Urinary bladder (tissue), 4 donors: ENCODE measurements around the gene ST3GAL3. TPM values are rescaled to one million over a fixed set of nuclear protein-coding genes. Genes with fewer than 3 reads are reported as not detected.

Source experiments
- DNase-seq: peaks from one replicate; pipeline ENCODE4 v3.0.0-alpha.2; 2015; ENCODE audit errors: extremely low spot score
- H3K27ac ChIP-seq: one replicate; pipeline ENCODE4 v1.5.1; 2013; ENCODE audit warnings: low read depth, mild to moderate bottlenecking, moderate library complexity
- H3K36me3 ChIP-seq: one replicate; pipeline ENCODE4 v1.6.1; 2013; ENCODE audit warnings: mild to moderate bottlenecking, moderate library complexity; ENCODE audit not compliant: insufficient read depth
- H3K4me1 ChIP-seq: one replicate; pipeline ENCODE4 v1.6.1; 2013; ENCODE audit warnings: mild to moderate bottlenecking, moderate library complexity; ENCODE audit not compliant: insufficient read depth
- H3K4me3 ChIP-seq: one replicate; pipeline ENCODE4 v1.5.1; 2013; ENCODE audit warnings: low read depth, low read length
- WGBS: extraction: QIAGEN DNeasy Blood & Tissue Kit; methylation state at CpG from one replicate; pipeline ENCODE4 v1.1.7; 2013; 5-methylcytosine and 5-hydroxymethylcytosine counted together
- polyA plus RNA-seq: library from polyadenylated mRNA; stranded (reverse); fragments of 200-250 nt; gene quantifications from one replicate; pipeline ENCODE4 v1.2.3, GENCODE V29; 2013
- total RNA-seq: library from RNA; depleted of rRNA; stranded (reverse); fragments of >200 nt; gene quantifications from one replicate; pipeline ENCODE4 v1.2.3, GENCODE V29; 2014
- donor health status: healthy with polysubstance abuse.
- donor health status: healthy.

ST3GAL3 gene
- total and polyA plus RNA-seq, 2 donors = 25.4 to 27.2 TPM

- no peaks in the 10 kb centered on the region for H3K36me3 ChIP-seq
- H3K4me1 ChIP-seq = no peaks in the 10 kb centered on the region
- WGBS = 90% methylated on average over 3 of the region's 3 CpGs
- no peak overlapping the region for H3K4me3 ChIP-seq
- H3K27ac ChIP-seq = no peak overlapping the region
- DNase-seq = no peak
Observed at GRCh38 chr1:43871181-43871910, 164.0 kb downstream of the ST3GAL3 start.

DNA sequence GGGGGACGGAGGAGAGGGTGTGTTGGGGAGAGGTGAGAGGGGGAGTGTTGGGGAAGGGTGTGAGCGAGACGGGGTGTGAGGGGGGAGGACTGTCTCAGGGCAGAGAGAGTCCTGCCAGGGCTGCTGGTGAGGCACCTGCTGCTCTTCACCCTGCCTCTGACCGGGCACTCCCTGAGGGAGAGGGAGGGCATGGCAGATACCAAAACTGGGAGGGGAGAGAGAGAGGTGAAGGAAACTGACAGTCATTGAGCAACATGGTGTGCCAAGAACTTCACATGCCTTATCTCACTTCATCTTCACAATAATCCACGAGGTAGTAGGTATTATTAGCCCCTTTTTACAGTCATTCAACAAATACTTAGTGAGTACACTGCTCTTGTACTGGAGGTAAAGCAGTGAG is 164.9 kb downstream of the ST3GAL3 start:
- Histone ChIP-seq H3K36me3 (no peaks in the 10 kb centered on the region), H3K4me1 (no peaks in the 10 kb centered on the region), H3K27ac (no peak overlapping the region), H3K4me3 (no peak overlapping the region)
- 80% methylated on average over 5 of the region's 5 CpGs for WGBS
- DNase-seq = no peak

- no peak for DNase-seq
- H3K36me3 ChIP-seq = no peaks in the 10 kb centered on the region
- H3K4me1 ChIP-seq = no peaks in the 10 kb centered on the region
- no peak overlapping the region for H3K4me3 ChIP-seq
- no peak overlapping the region for H3K27ac ChIP-seq
Observed at GRCh38 chr1:43873851-43874250, 166.5 kb downstream of the ST3GAL3 start.

DNA sequence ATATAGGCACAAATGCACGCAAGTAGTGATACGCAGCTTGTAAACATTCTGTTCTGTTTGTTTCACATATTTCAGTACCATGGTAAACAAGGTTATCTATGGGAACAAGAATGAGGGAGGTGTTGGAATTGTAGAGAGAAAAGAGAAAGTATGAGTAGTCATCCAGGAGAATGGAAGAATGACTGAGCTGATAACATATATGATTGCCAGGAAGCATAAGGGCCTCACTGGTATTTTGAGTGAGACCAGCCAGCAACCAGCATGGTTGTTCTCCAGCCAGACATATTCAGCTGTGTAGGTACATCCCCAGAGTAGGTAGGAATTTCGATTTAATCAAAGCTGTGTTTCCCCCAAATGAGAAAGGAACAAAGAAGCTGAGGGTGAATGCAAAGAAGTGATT is 167.4 kb downstream of the ST3GAL3 start:
- no peak for DNase-seq
- Histone ChIP-seq H3K27ac (no peak overlapping the region), H3K36me3 (no peaks in the 10 kb centered on the region), H3K4me3 (no peak overlapping the region), H3K4me1 (no peaks in the 10 kb centered on the region)
- whole genome bisulfite sequencing = 91% methylated on average over 3 of the region's 3 CpGs

- no peaks in the 10 kb centered on the region for H3K36me3 ChIP-seq
- H3K4me3 ChIP-seq = no peak overlapping the region
- WGBS = 79% methylated on average over 3 of the region's 3 CpGs
- no peaks in the 10 kb centered on the region for H3K4me1 ChIP-seq
- no peak for DNase-seq
- H3K27ac ChIP-seq = no peak overlapping the region
Observed at GRCh38 chr1:43875331-43875730, 168.0 kb downstream of the ST3GAL3 start.

- H3K4me1 ChIP-seq = no peaks in the 10 kb centered on the region
- DNase-seq = no peak
- H3K27ac ChIP-seq = no peak overlapping the region
- H3K4me3 ChIP-seq = no peak overlapping the region
- WGBS = 88% methylated on average over 2 of the region's 2 CpGs
- no peaks in the 10 kb centered on the region for H3K36me3 ChIP-seq
Observed at GRCh38 chr1:43877101-43877500, 169.8 kb downstream of the ST3GAL3 start.

DNA sequence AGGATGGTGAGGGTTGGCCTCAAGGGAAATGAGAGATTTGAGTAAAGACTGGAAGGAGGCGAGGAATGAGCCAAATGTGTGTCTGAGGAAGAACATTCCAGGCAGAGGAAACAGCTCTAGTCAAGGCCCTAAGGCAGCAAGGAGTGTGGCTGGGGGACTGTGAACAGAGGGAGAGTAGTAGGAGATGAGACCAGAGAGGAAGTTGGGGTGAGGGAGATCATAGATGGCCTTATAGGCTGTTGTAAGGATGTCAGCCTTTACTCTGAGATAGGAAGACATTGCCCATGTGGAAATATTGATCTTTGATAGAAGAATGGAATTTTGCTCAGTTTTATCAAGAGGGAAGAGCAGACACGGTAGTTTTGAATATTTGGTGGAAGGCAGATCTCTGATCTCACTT is 171.1 kb downstream of the ST3GAL3 start:
- DNase-seq = no peak
- H3K4me1 ChIP-seq = no peaks in the 10 kb centered on the region
- 90% methylated on average over 2 of the region's 2 CpGs for WGBS
- no peak overlapping the region for H3K4me3 ChIP-seq
- no peaks in the 10 kb centered on the region for H3K36me3 ChIP-seq
- no peak overlapping the region for H3K27ac ChIP-seq

- no peak overlapping the region for H3K27ac ChIP-seq
- DNase-seq = no peak
- H3K36me3 ChIP-seq = no peaks in the 10 kb centered on the region
- 93% methylated on average over 4 of the region's 4 CpGs for WGBS
- H3K4me1 ChIP-seq = no peaks in the 10 kb centered on the region
- H3K4me3 ChIP-seq = no peak overlapping the region
Observed at GRCh38 chr1:43878854-43879253, 171.5 kb downstream of the ST3GAL3 start.

DNA sequence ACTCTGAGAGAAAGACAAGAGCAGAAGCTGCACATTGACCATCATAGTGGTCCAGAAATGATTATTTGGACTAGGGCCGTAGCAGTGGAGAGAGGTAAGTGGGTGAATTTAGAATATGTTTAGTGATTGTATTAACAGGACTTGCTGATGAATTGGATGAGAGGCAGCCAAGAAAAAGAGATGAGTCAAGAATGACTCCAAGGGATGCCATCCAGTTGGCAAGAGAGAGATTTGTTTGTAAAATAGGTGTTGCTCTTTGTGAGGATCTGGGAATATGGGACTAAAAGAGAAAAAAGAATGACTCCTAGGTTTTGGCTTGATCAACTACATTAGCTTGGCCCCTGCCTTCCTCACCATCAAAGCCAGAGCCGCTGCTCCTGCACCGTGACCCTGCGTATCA is 172.1 kb downstream of the ST3GAL3 start:
- Histone ChIP-seq H3K4me3 (no peak overlapping the region), H3K36me3 (no peaks in the 10 kb centered on the region), H3K4me1 (no peaks in the 10 kb centered on the region), H3K27ac (no peak overlapping the region)
- WGBS = 96% methylated on average over 4 of the region's 4 CpGs
- no peak for DNase-seq

GRCh38 chr1:43879996-43880395 is 172.7 kb downstream of the ST3GAL3 start:
- WGBS = 92% methylated on average over 2 of the region's 2 CpGs
- no peak for DNase-seq

DNA sequence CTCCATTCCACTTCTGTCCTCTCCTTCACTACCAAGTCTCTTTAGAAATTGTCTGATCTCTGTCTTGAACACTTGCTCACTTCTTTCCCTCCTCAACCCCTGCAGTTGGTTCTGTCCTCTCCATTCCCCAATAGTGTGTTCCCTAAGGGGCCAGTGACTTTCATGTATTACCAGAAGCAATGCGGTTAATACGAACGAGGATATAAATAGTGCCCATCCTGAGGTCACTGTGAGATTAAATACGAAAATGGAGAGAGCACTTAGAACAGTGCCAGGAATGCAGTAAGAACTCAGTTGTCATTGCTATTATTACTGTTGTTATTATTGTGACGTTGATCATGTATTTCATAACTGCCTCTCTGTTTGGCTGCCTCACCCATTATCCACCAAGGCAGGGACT is 173.3 kb downstream of the ST3GAL3 start:
- H3K4me3 ChIP-seq = no peak overlapping the region
- H3K36me3 ChIP-seq = no peaks in the 10 kb centered on the region
- no peaks in the 10 kb centered on the region for H3K4me1 ChIP-seq
- no peak for DNase-seq
- 60% methylated on average over 5 of the region's 5 CpGs for WGBS
- H3K27ac ChIP-seq = no peak overlapping the region

More at GRCh38 chr1:43879996-43880395, 172.7 kb downstream of the ST3GAL3 start:
- H3K4me1 ChIP-seq = no peaks in the 10 kb centered on the region
- no peak overlapping the region for H3K4me3 ChIP-seq
- H3K36me3 ChIP-seq = no peaks in the 10 kb centered on the region
- no peak overlapping the region for H3K27ac ChIP-seq

- no peaks in the 10 kb centered on the region for H3K36me3 ChIP-seq
- H3K4me3 ChIP-seq = no peak overlapping the region
- DNase-seq = no peak
- 71% methylated on average over 4 of the region's 4 CpGs for WGBS
- H3K27ac ChIP-seq = no peak overlapping the region
- no peaks in the 10 kb centered on the region for H3K4me1 ChIP-seq
Observed at GRCh38 chr1:43881415-43881814, 174.1 kb downstream of the ST3GAL3 start.

DNA sequence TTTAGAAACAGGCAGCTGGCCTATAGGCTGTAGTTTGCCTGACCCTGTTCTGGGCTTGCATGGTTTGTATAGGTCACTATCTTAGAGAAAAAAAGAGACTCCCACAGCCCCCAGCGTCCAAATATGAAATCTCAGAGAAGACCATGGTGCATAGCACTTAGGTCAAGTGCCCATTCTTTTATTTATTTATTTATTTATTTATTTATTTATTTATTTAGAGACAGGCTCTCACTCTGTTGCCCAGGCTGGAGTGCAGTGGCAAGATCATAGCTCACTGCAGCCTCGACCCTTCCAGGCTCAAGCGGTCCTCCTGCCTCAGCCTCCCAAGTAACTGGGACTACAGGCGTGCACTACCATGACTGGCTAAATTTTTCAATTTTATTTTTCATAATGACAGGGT is 175.4 kb downstream of the ST3GAL3 start:
- H3K36me3 ChIP-seq = no peaks in the 10 kb centered on the region
- 95% methylated on average over 4 of the region's 4 CpGs for WGBS
- H3K27ac ChIP-seq = no peak overlapping the region
- H3K4me3 ChIP-seq = no peak overlapping the region
- no peaks in the 10 kb centered on the region for H3K4me1 ChIP-seq
- no peak for DNase-seq

DNA sequence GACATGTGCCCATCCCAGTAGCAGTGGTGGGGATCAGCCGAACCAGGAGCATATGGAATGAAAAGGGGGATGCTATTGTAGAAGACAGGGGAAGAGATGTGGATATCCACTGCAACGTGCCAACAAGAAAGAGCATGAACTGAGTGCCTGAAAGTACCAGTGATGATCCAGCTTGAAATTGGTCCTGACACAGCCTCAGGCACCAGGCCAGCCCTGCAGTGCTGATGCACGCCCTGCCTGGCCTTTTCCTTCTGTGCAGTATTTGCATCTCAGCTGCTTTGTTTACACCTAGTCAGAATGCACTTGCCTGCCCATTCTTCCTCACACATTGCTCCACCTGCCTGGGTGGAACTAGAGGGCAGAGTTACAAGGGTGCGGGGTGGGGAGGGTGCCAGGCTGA is 176.0 kb downstream of the ST3GAL3 start:
- Histone ChIP-seq H3K4me3 (no peak overlapping the region), H3K36me3 (no peaks in the 10 kb centered on the region), H3K27ac (no peak overlapping the region), H3K4me1 (no peaks in the 10 kb centered on the region)
- WGBS = 90% methylated on average over 4 of the region's 4 CpGs
- DNase-seq = no peak
